ENCODE results near the gene NUDT19. TPM values are rescaled to one million over a fixed set of nuclear protein-coding genes. Genes with fewer than 3 reads are reported as not detected.

NUDT19 gene
- polyA plus RNA-seq, 4 donors, result 11.4 to 12.2 (median 12.1) TPM

- no peak for DNase-seq (ENCODE audit: low read depth in 4 of 4, low spot score in 2 of 4)
Measured at GRCh38 chr19:32757189-32757588, 65.6 kb downstream of the NUDT19 start.

Other genes starting within 250 kb of the NUDT19 start
- gene PDCD5, start 110.6 kb upstream of the NUDT19 start, polyA plus RNA-seq (ENCODE audit: insufficient read length in 4 of 4), result 100 to 1,000 TPM; 112 to 132 (median 116) TPM
- 10 to 100 TPM; 15.1 to 20.9 (median 19.3) TPM for gene ANKRD27, start 16.6 kb upstream of the NUDT19 start, polyA plus RNA-seq (ENCODE audit: insufficient read length in 4 of 4)
- gene RGS9BP, start 16.0 kb upstream of the NUDT19 start, polyA plus RNA-seq (ENCODE audit: insufficient read length in 4 of 4), result under 1 TPM; 0.16 to 0.38 (median 0.30) TPM
- 1 to 10 TPM in 1 of 4 donors, under 1 TPM in 3; 0.11 to 1.2 (median 0.67) TPM for gene TDRD12, start 27.9 kb downstream of the NUDT19 start, polyA plus RNA-seq (ENCODE audit: insufficient read length in 4 of 4)
- gene SLC7A9, start 177.9 kb downstream of the NUDT19 start, polyA plus RNA-seq (ENCODE audit: insufficient read length in 4 of 4), result 10 to 100 TPM; 12.7 to 15.1 (median 14.8) TPM

Data from left renal cortex interstitium (tissue), 4 donors.